Neural cell (in vitro differentiated cells): ENCODE data around the gene MACO1.
"Not testable (repeated sequence)": the region's sequence is repeated elsewhere in the genome, so short reads cannot be mapped to it uniquely, and the experiment has no call there.

ENCODE experiments used
- EP300 ChIP-seq: fragments of 450-650 bp; conservative IDR thresholded peaks from 2 replicates; pipeline ENCODE4 v1.6.1; 2014; ENCODE audit warnings: antibody characterized with exemption, mild to moderate bottlenecking, moderate library complexity; ENCODE audit not compliant: poor library complexity, severe bottlenecking
- EZH2 ChIP-seq: fragments of 200-600, 300-800 bp; shearing (Covaris generic), sonication (generic); IDR thresholded peaks from 2 replicates; pipeline ENCODE4 v1.6.1; 2014; ENCODE audit warnings: antibody characterized with exemption, low read length, borderline replicate concordance, mild to moderate bottlenecking; ENCODE audit not compliant: insufficient read depth, poor library complexity, severe bottlenecking
- POLR2AphosphoS5 ChIP-seq: IDR thresholded peaks from 2 replicates; pipeline ENCODE4 v1.6.1; 2012
- TAF1 ChIP-seq: IDR thresholded peaks from 2 replicates; pipeline ENCODE4 v1.6.1; 2012; ENCODE audit warnings: low read depth
- TF ChIP-seq, protein P1 (sequence below): fragments of 450-650 bp; IDR thresholded peaks from 2 replicates; pipeline ENCODE4 v1.5.1; 2014; ENCODE audit warnings: antibody characterized with exemption, mild to moderate bottlenecking, moderate library complexity; ENCODE audit not compliant: poor library complexity, severe bottlenecking

DNA sequence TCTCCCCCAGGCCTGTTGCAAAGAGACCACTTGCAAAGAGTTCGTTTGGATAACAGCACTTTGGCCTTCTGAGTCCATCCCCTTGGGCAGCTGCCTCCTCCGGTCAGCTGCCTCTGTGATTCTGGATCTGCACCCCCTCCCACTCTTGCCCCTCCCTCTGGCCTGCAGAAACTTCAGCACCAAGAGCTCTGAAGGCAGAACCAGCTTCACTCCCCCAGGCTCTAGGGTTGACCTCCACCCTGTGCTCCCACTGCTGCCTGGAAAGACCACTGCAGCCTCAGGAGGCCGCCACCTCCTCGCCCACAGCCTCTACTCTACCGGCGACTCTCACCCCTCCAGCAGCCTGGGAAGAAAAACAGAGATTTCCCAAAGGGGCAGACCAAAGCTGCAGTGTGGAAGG is 16.5 kb upstream of the MACO1 start:
- TF ChIP-seq, protein P1, sequence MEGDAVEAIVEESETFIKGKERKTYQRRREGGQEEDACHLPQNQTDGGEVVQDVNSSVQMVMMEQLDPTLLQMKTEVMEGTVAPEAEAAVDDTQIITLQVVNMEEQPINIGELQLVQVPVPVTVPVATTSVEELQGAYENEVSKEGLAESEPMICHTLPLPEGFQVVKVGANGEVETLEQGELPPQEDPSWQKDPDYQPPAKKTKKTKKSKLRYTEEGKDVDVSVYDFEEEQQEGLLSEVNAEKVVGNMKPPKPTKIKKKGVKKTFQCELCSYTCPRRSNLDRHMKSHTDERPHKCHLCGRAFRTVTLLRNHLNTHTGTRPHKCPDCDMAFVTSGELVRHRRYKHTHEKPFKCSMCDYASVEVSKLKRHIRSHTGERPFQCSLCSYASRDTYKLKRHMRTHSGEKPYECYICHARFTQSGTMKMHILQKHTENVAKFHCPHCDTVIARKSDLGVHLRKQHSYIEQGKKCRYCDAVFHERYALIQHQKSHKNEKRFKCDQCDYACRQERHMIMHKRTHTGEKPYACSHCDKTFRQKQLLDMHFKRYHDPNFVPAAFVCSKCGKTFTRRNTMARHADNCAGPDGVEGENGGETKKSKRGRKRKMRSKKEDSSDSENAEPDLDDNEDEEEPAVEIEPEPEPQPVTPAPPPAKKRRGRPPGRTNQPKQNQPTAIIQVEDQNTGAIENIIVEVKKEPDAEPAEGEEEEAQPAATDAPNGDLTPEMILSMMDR = not testable (repeated sequence)
- TF ChIP-seq POLR2AphosphoS5, EP300, EZH2, TAF1: not testable (repeated sequence)
